ENCODE results near the gene SLC47A2. TPM values are rescaled to one million over a fixed set of nuclear protein-coding genes. Genes with fewer than 3 reads are reported as not detected.

The SLC47A2 gene
- total and polyA plus RNA-seq, 2 of the 13 experiments (the other 11 are each of a cell fraction or from before 2014, with no cell fraction given), result 0.04 TPM; not detected in 1

DNA sequence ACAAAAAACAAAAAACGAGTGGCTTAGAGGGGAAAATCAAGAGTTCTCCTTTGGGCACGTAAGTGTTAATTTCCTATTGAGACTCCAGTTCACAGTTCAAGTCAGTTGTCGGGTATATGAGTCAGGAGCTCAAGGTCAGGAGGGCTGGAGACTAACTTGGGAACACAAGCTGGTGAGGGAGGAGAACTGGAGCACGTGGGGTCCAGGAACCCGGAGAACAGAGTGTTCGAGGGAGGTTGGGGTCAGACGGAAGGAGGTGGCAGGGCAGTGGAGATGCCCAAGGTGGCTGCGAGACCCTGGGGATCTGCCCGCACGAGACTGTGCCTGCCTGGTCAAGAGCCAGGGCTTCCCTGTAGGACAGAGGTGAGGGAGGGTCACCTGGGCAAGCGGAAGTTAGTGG lies 19.7 kb upstream of the SLC47A2 start (continued):
- TF ChIP-seq, protein P1, sequence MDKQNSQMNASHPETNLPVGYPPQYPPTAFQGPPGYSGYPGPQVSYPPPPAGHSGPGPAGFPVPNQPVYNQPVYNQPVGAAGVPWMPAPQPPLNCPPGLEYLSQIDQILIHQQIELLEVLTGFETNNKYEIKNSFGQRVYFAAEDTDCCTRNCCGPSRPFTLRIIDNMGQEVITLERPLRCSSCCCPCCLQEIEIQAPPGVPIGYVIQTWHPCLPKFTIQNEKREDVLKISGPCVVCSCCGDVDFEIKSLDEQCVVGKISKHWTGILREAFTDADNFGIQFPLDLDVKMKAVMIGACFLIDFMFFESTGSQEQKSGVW (CRISPR knock-in tag; IDR thresholded peaks at IDR 0.05; ENCODE audit: borderline replicate concordance), result no peak
- TF ChIP-seq, protein P2, sequence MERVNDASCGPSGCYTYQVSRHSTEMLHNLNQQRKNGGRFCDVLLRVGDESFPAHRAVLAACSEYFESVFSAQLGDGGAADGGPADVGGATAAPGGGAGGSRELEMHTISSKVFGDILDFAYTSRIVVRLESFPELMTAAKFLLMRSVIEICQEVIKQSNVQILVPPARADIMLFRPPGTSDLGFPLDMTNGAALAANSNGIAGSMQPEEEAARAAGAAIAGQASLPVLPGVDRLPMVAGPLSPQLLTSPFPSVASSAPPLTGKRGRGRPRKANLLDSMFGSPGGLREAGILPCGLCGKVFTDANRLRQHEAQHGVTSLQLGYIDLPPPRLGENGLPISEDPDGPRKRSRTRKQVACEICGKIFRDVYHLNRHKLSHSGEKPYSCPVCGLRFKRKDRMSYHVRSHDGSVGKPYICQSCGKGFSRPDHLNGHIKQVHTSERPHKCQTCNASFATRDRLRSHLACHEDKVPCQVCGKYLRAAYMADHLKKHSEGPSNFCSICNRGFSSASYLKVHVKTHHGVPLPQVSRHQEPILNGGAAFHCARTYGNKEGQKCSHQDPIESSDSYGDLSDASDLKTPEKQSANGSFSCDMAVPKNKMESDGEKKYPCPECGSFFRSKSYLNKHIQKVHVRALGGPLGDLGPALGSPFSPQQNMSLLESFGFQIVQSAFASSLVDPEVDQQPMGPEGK (CRISPR knock-in tag; IDR thresholded peaks at IDR 0.05), result peak; percentile 8; the same call in 1 of the 2 replicates
- TF ChIP-seq ZNF558 (CRISPR knock-in tag; IDR thresholded peaks at IDR 0.05; ENCODE audit: borderline replicate concordance) (no peak), SALL1 (CRISPR knock-in tag; IDR thresholded peaks at IDR 0.05) (peak; percentile 24), ZNF20 (CRISPR knock-in tag; IDR thresholded peaks at IDR 0.05) (no peak), ZNF577 (CRISPR knock-in tag; IDR thresholded peaks at IDR 0.05; ENCODE audit: borderline replicate concordance, low read depth) (no peak), IRF2 (CRISPR knock-in tag; IDR thresholded peaks at IDR 0.05) (no peak), ZNF296 (CRISPR knock-in tag; conservative IDR thresholded peaks at IDR 0.05) (no peak), ZFYVE20 (CRISPR knock-in tag; IDR thresholded peaks at IDR 0.05; ENCODE audit: borderline replicate concordance, low read depth) (no peak), RARA (CRISPR knock-in tag; IDR thresholded peaks at IDR 0.05) (peak; percentile 53)
- TF ChIP-seq, protein P3, sequence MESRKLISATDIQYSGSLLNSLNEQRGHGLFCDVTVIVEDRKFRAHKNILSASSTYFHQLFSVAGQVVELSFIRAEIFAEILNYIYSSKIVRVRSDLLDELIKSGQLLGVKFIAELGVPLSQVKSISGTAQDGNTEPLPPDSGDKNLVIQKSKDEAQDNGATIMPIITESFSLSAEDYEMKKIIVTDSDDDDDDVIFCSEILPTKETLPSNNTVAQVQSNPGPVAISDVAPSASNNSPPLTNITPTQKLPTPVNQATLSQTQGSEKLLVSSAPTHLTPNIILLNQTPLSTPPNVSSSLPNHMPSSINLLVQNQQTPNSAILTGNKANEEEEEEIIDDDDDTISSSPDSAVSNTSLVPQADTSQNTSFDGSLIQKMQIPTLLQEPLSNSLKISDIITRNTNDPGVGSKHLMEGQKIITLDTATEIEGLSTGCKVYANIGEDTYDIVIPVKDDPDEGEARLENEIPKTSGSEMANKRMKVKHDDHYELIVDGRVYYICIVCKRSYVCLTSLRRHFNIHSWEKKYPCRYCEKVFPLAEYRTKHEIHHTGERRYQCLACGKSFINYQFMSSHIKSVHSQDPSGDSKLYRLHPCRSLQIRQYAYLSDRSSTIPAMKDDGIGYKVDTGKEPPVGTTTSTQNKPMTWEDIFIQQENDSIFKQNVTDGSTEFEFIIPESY (CRISPR knock-in tag; IDR thresholded peaks at IDR 0.05), result peak; percentile 39; the same call in 1 of the 2 replicates
- TF ChIP-seq, protein P4, sequence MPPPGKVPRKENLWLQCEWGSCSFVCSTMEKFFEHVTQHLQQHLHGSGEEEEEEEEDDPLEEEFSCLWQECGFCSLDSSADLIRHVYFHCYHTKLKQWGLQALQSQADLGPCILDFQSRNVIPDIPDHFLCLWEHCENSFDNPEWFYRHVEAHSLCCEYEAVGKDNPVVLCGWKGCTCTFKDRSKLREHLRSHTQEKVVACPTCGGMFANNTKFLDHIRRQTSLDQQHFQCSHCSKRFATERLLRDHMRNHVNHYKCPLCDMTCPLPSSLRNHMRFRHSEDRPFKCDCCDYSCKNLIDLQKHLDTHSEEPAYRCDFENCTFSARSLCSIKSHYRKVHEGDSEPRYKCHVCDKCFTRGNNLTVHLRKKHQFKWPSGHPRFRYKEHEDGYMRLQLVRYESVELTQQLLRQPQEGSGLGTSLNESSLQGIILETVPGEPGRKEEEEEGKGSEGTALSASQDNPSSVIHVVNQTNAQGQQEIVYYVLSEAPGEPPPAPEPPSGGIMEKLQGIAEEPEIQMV (CRISPR knock-in tag; IDR thresholded peaks at IDR 0.05; ENCODE audit: low read depth), result no peak
- TF ChIP-seq, protein P5, sequence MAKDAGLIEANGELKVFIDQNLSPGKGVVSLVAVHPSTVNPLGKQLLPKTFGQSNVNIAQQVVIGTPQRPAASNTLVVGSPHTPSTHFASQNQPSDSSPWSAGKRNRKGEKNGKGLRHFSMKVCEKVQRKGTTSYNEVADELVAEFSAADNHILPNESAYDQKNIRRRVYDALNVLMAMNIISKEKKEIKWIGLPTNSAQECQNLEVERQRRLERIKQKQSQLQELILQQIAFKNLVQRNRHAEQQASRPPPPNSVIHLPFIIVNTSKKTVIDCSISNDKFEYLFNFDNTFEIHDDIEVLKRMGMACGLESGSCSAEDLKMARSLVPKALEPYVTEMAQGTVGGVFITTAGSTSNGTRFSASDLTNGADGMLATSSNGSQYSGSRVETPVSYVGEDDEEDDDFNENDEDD (CRISPR knock-in tag; IDR thresholded peaks at IDR 0.05; ENCODE audit: borderline replicate concordance), result peak; percentile 54; the same call in 1 of the 2 replicates
- TF ChIP-seq, protein P6, sequence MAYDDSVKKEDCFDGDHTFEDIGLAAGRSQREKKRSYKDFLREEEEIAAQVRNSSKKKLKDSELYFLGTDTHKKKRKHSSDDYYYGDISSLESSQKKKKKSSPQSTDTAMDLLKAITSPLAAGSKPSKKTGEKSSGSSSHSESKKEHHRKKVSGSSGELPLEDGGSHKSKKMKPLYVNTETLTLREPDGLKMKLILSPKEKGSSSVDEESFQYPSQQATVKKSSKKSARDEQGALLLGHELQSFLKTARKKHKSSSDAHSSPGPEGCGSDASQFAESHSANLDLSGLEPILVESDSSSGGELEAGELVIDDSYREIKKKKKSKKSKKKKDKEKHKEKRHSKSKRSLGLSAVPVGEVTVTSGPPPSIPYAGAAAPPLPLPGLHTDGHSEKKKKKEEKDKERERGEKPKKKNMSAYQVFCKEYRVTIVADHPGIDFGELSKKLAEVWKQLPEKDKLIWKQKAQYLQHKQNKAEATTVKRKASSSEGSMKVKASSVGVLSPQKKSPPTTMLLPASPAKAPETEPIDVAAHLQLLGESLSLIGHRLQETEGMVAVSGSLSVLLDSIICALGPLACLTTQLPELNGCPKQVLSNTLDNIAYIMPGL (CRISPR knock-in tag; IDR thresholded peaks at IDR 0.05; ENCODE audit: borderline replicate concordance in 1 of 2, low read depth in 1 of 2), result no peak
- TF ChIP-seq, protein P7, sequence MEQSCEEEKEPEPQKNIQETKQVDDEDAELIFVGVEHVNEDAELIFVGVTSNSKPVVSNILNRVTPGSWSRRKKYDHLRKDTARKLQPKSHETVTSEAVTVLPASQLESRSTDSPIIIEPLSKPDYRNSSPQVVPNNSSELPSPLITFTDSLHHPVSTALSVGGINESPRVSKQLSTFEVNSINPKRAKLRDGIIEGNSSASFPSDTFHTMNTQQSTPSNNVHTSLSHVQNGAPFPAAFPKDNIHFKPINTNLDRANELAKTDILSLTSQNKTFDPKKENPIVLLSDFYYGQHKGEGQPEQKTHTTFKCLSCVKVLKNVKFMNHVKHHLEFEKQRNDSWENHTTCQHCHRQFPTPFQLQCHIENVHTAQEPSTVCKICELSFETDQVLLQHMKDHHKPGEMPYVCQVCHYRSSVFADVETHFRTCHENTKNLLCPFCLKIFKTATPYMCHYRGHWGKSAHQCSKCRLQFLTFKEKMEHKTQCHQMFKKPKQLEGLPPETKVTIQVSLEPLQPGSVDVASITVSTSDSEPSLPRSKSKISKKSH (CRISPR knock-in tag; IDR thresholded peaks at IDR 0.05; ENCODE audit: borderline replicate concordance), result 0 out of 2 replicates have a peak, but pooled peaks have one; percentile 60
